Astrocyte (in vitro differentiated cells and primary cell): ENCODE data around the gene CLDN4.

ENCODE experiments used
- EZH2 ChIP-seq: IDR thresholded peaks from 2 replicates; pipeline ENCODE4 v1.6.1; 2012; ENCODE audit warnings: mild to moderate bottlenecking, low read length, inconsistent platforms; ENCODE audit not compliant: insufficient read depth
- TF ChIP-seq, protein P1 (sequence below): IDR thresholded peaks from 2 replicates; pipeline ENCODE4 v1.5.1; 2011; ENCODE audit warnings: low read depth, mild to moderate bottlenecking, inconsistent platforms, low read length, moderate library complexity; ENCODE audit not compliant: insufficient read depth

- TF ChIP-seq, protein P1, sequence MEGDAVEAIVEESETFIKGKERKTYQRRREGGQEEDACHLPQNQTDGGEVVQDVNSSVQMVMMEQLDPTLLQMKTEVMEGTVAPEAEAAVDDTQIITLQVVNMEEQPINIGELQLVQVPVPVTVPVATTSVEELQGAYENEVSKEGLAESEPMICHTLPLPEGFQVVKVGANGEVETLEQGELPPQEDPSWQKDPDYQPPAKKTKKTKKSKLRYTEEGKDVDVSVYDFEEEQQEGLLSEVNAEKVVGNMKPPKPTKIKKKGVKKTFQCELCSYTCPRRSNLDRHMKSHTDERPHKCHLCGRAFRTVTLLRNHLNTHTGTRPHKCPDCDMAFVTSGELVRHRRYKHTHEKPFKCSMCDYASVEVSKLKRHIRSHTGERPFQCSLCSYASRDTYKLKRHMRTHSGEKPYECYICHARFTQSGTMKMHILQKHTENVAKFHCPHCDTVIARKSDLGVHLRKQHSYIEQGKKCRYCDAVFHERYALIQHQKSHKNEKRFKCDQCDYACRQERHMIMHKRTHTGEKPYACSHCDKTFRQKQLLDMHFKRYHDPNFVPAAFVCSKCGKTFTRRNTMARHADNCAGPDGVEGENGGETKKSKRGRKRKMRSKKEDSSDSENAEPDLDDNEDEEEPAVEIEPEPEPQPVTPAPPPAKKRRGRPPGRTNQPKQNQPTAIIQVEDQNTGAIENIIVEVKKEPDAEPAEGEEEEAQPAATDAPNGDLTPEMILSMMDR = no peak
- TF ChIP-seq EZH2 = no peak
Measured at GRCh38 chr7:73820013-73820412, 10.8 kb upstream of the CLDN4 start.
